ENCODE results near the gene FAM170B. TPM values are rescaled to one million over a fixed set of nuclear protein-coding genes. Genes with fewer than 3 reads are reported as not detected.

Gene FAM170B
- total and polyA plus RNA-seq, 5 donors from 2014 or later = not detected

GRCh38 chr10:49090189-49090575, 43.6 kb downstream of the FAM170B start:
- no peak overlapping the region for H3K27ac Mint-ChIP-seq

GRCh38 chr10:49089557-49090188, 44.1 kb downstream of the FAM170B start:
- DNase-seq = no peak
- no peaks in the 10 kb centered on the region for H3K27me3 ChIP-seq (ENCODE audit: control insufficient read depth, insufficient read depth, low read length)
- Mint-ChIP-seq H3K4me1 (no peaks in the 10 kb centered on the region), H3K27ac (no peak overlapping the region), H3K27me3 (peaks cover 11% of the 10 kb centered on the region), H3K36me3 (no peaks in the 10 kb centered on the region), H3K9me3 (peaks cover 0 to 13% (median 3%) of the 10 kb centered on the region in 7 donors), H3K4me3 (no peak overlapping the region)
- H3K27ac ChIP-seq (ENCODE audit: insufficient read depth, low read length, poor library complexity, severe bottlenecking) = no peak overlapping the region
- H3K4me3 ChIP-seq (ENCODE audit: low read depth, low read length) = no peak overlapping the region
- H3K4me1 ChIP-seq (ENCODE audit: control insufficient read depth, insufficient read depth, low read length, poor library complexity, severe bottlenecking) = no peaks in the 10 kb centered on the region
- peaks cover 11 to 13% of the 10 kb centered on the region in 2 experiments for H3K9me3 ChIP-seq (ENCODE audit: control insufficient read depth in 2 of 2, low read length in 2 of 2)
- ATAC-seq (ENCODE audit: low read depth in 2 of 2) = no peak
- H3K36me3 ChIP-seq (ENCODE audit: control insufficient read depth, insufficient read depth, low read length) = no peaks in the 10 kb centered on the region

More at GRCh38 chr10:49090189-49090575, 43.6 kb downstream of the FAM170B start:
- Histone ChIP-seq H3K9me3 (ENCODE audit: control insufficient read depth in 2 of 2, low read length in 2 of 2) (peaks cover 11 to 13% of the 10 kb centered on the region in 2 experiments), H3K27me3 (ENCODE audit: control insufficient read depth, insufficient read depth, low read length) (no peaks in the 10 kb centered on the region), H3K27ac (ENCODE audit: insufficient read depth, low read length, poor library complexity, severe bottlenecking) (no peak overlapping the region), H3K36me3 (ENCODE audit: control insufficient read depth, insufficient read depth, low read length) (no peaks in the 10 kb centered on the region), H3K4me3 (ENCODE audit: low read depth, low read length) (no peak overlapping the region), H3K4me1 (ENCODE audit: control insufficient read depth, insufficient read depth, low read length, poor library complexity, severe bottlenecking) (no peaks in the 10 kb centered on the region)
- peaks cover 0 to 13% (median 3%) of the 10 kb centered on the region in 7 donors for H3K9me3 Mint-ChIP-seq
- H3K36me3 Mint-ChIP-seq = no peaks in the 10 kb centered on the region
- H3K4me3 Mint-ChIP-seq = no peak overlapping the region
- peaks cover 11% of the 10 kb centered on the region for H3K27me3 Mint-ChIP-seq
- H3K4me1 Mint-ChIP-seq = no peaks in the 10 kb centered on the region
- ATAC-seq (ENCODE audit: low read depth in 2 of 2) (no peak), DNase-seq (no peak)

- Mint-ChIP-seq H3K4me3 (no peak overlapping the region), H3K4me1 (no peaks in the 10 kb centered on the region), H3K36me3 (no peaks in the 10 kb centered on the region), H3K27ac (no peak overlapping the region), H3K27me3 (peaks cover 11% of the 10 kb centered on the region), H3K9me3 (peaks cover 0 to 13% (median 3%) of the 10 kb centered on the region in 7 donors)
- ATAC-seq (ENCODE audit: low read depth in 2 of 2) (no peak), DNase-seq (no peak)
- Histone ChIP-seq H3K36me3 (ENCODE audit: control insufficient read depth, insufficient read depth, low read length) (no peaks in the 10 kb centered on the region), H3K4me3 (ENCODE audit: low read depth, low read length) (no peak overlapping the region), H3K9me3 (ENCODE audit: control insufficient read depth in 2 of 2, low read length in 2 of 2) (peaks cover 11 to 13% of the 10 kb centered on the region in 2 experiments), H3K27ac (ENCODE audit: insufficient read depth, low read length, poor library complexity, severe bottlenecking) (no peak overlapping the region), H3K4me1 (ENCODE audit: control insufficient read depth, insufficient read depth, low read length, poor library complexity, severe bottlenecking) (no peaks in the 10 kb centered on the region), H3K27me3 (ENCODE audit: control insufficient read depth, insufficient read depth, low read length) (no peaks in the 10 kb centered on the region)
Measured at GRCh38 chr10:49089152-49089551, 44.7 kb downstream of the FAM170B start.

GRCh38 chr10:49086889-49087288, 46.9 kb downstream of the FAM170B start:
- H3K36me3 ChIP-seq (ENCODE audit: control insufficient read depth, insufficient read depth, low read length) = no peaks in the 10 kb centered on the region
- H3K4me1 Mint-ChIP-seq = no peaks in the 10 kb centered on the region
- H3K9me3 Mint-ChIP-seq = peaks cover 0 to 13% (median 3%) of the 10 kb centered on the region in 7 donors
- no peak overlapping the region for H3K27ac ChIP-seq (ENCODE audit: insufficient read depth, low read length, poor library complexity, severe bottlenecking)
- H3K27ac Mint-ChIP-seq = no peak overlapping the region
- no peak for DNase-seq
- ATAC-seq (ENCODE audit: low read depth in 2 of 2) = no peak
- no peaks in the 10 kb centered on the region for H3K4me1 ChIP-seq (ENCODE audit: control insufficient read depth, insufficient read depth, low read length, poor library complexity, severe bottlenecking)
- no peak overlapping the region for H3K4me3 ChIP-seq (ENCODE audit: low read depth, low read length)
- no peak overlapping the region for H3K4me3 Mint-ChIP-seq
- peaks cover 11% of the 10 kb centered on the region for H3K27me3 Mint-ChIP-seq
- H3K27me3 ChIP-seq (ENCODE audit: control insufficient read depth, insufficient read depth, low read length) = no peaks in the 10 kb centered on the region
- H3K36me3 Mint-ChIP-seq = no peaks in the 10 kb centered on the region
- H3K9me3 ChIP-seq (ENCODE audit: control insufficient read depth in 2 of 2, low read length in 2 of 2) = peaks cover 11 to 13% of the 10 kb centered on the region in 2 experiments

- H3K27me3 Mint-ChIP-seq = peaks cover 5% of the 10 kb centered on the region
- H3K4me1 ChIP-seq (ENCODE audit: control insufficient read depth, insufficient read depth, low read length, poor library complexity, severe bottlenecking) = no peaks in the 10 kb centered on the region
- H3K4me1 Mint-ChIP-seq = no peaks in the 10 kb centered on the region
- no peaks in the 10 kb centered on the region for H3K36me3 Mint-ChIP-seq
- no peak overlapping the region for H3K27ac ChIP-seq (ENCODE audit: insufficient read depth, low read length, poor library complexity, severe bottlenecking)
- DNase-seq (no peak), ATAC-seq (ENCODE audit: low read depth in 2 of 2) (no peak)
- no peak overlapping the region for H3K4me3 ChIP-seq (ENCODE audit: low read depth, low read length)
- H3K9me3 ChIP-seq (ENCODE audit: control insufficient read depth in 2 of 2, low read length in 2 of 2) = peaks cover 11 to 13% of the 10 kb centered on the region in 2 experiments
- peaks cover 0 to 13% (median 3%) of the 10 kb centered on the region in 7 donors for H3K9me3 Mint-ChIP-seq
- H3K27ac Mint-ChIP-seq = no peak overlapping the region
- H3K36me3 ChIP-seq (ENCODE audit: control insufficient read depth, insufficient read depth, low read length) = no peaks in the 10 kb centered on the region
- H3K27me3 ChIP-seq (ENCODE audit: control insufficient read depth, insufficient read depth, low read length) = no peaks in the 10 kb centered on the region
- no peak overlapping the region for H3K4me3 Mint-ChIP-seq
Measured at GRCh38 chr10:49083261-49083660, 50.6 kb downstream of the FAM170B start.

- Histone ChIP-seq H3K27ac (ENCODE audit: insufficient read depth, low read length, poor library complexity, severe bottlenecking) (no peak overlapping the region), H3K9me3 (ENCODE audit: control insufficient read depth in 2 of 2, low read length in 2 of 2) (peaks cover 11 to 13% of the 10 kb centered on the region in 2 experiments), H3K36me3 (ENCODE audit: control insufficient read depth, insufficient read depth, low read length) (no peaks in the 10 kb centered on the region), H3K4me1 (ENCODE audit: control insufficient read depth, insufficient read depth, low read length, poor library complexity, severe bottlenecking) (no peaks in the 10 kb centered on the region), H3K4me3 (ENCODE audit: low read depth, low read length) (no peak overlapping the region), H3K27me3 (ENCODE audit: control insufficient read depth, insufficient read depth, low read length) (no peaks in the 10 kb centered on the region)
- Mint-ChIP-seq H3K36me3 (no peaks in the 10 kb centered on the region), H3K4me1 (no peaks in the 10 kb centered on the region), H3K4me3 (no peak overlapping the region), H3K27ac (no peak overlapping the region), H3K27me3 (peaks cover 5% of the 10 kb centered on the region), H3K9me3 (peaks cover 0 to 13% (median 3%) of the 10 kb centered on the region in 7 donors)
- ATAC-seq (ENCODE audit: low read depth in 2 of 2) (no peak), DNase-seq (no peak)
Measured at GRCh38 chr10:49082766-49083165, 51.1 kb downstream of the FAM170B start.

GRCh38 chr10:49081547-49082275, 52.1 kb downstream of the FAM170B start:
- H3K27ac ChIP-seq (ENCODE audit: insufficient read depth, low read length, poor library complexity, severe bottlenecking) = no peak overlapping the region
- no peaks in the 10 kb centered on the region for H3K4me1 Mint-ChIP-seq
- no peaks in the 10 kb centered on the region for H3K36me3 Mint-ChIP-seq
- H3K9me3 ChIP-seq (ENCODE audit: control insufficient read depth in 2 of 2, low read length in 2 of 2) = peaks cover 3 to 5% of the 10 kb centered on the region in 2 experiments
- no peaks in the 10 kb centered on the region for H3K36me3 ChIP-seq (ENCODE audit: control insufficient read depth, insufficient read depth, low read length)
- no peaks in the 10 kb centered on the region for H3K27me3 Mint-ChIP-seq
- DNase-seq = no peak
- H3K4me1 ChIP-seq (ENCODE audit: control insufficient read depth, insufficient read depth, low read length, poor library complexity, severe bottlenecking) = no peaks in the 10 kb centered on the region
- no peak overlapping the region for H3K4me3 Mint-ChIP-seq
- ATAC-seq (ENCODE audit: low read depth in 2 of 2) = no peak
- no peak overlapping the region for H3K4me3 ChIP-seq (ENCODE audit: low read depth, low read length)
- H3K27ac Mint-ChIP-seq = no peak overlapping the region
- peaks cover 0 to 6% (median 2%) of the 10 kb centered on the region in 7 donors for H3K9me3 Mint-ChIP-seq
- no peaks in the 10 kb centered on the region for H3K27me3 ChIP-seq (ENCODE audit: control insufficient read depth, insufficient read depth, low read length)

Measured in CD4-positive, CD25-positive, alpha-beta regulatory T cell (primary cell).